CD8-positive, alpha-beta memory T cell (primary cell): Measurements from ENCODE around the gene CBFA2T2. TPM values are rescaled to one million over a fixed set of nuclear protein-coding genes. Genes with fewer than 3 reads are reported as not detected.

Experiments
- CTCF ChIA-PET: fragments of 350-600 bp; sonication (Branson Sonifier 250); formaldehyde crosslinking; loops from one replicate; lab custom pipeline; 2021; ENCODE audit warnings: antibody characterized with exemption; lab: Charles Lee
- POLR2A ChIA-PET: fragments of 350-600 bp; sonication (Branson Sonifier 250); formaldehyde crosslinking; loops from one replicate; lab custom pipeline; 2021; ENCODE audit warnings: antibody characterized with exemption; lab: Charles Lee
- DNase-seq, 5 donors: peaks; one replicate each; pipeline versions ENCODE4 v3.0.0 to v3.0.0-alpha.2; 2020 to 2022; ENCODE audit warnings: mixed read lengths in 1 of 5
- H3K27ac ChIP-seq: one replicate; pipeline ENCODE4 v1.7.0; 2013; ENCODE audit warnings: low read depth, mild to moderate bottlenecking, low read length, moderate library complexity
- H3K27me3 ChIP-seq: 2 replicates; pipeline ENCODE4 v1.7.0; 2013; ENCODE audit warnings: low read length, mild to moderate bottlenecking; ENCODE audit not compliant: insufficient read depth, poor library complexity, severe bottlenecking
- H3K36me3 ChIP-seq: 2 replicates; pipeline ENCODE4 v1.7.0; 2013; ENCODE audit warnings: mild to moderate bottlenecking, low read length, moderate library complexity; ENCODE audit not compliant: insufficient read depth
- H3K4me1 ChIP-seq: 2 replicates; pipeline ENCODE4 v1.7.0; 2013; ENCODE audit warnings: mild to moderate bottlenecking, low read length, moderate library complexity; ENCODE audit not compliant: insufficient read depth
- H3K4me3 ChIP-seq: 2 replicates; pipeline ENCODE4 v1.7.0; 2013; ENCODE audit warnings: mild to moderate bottlenecking, low read length
- H3K9me3 ChIP-seq: 2 replicates; pipeline ENCODE4 v1.7.0; 2013; ENCODE audit warnings: mild to moderate bottlenecking, low read length
- H3K27ac Mint-ChIP-seq, 8 donors: one replicate each; pipeline ENCODE4 v1.8.0; 2020 to 2021; ENCODE audit warnings: mixed read lengths in 8 of 8, mild to moderate bottlenecking in 6 of 8, inconsistent platforms in 3 of 8, moderate library complexity in 3 of 8
- H3K27me3 Mint-ChIP-seq, 2 donors: one replicate each; pipeline ENCODE4 v1.8.0; 2020 to 2021; ENCODE audit warnings: mixed read lengths in 2 of 2, mild to moderate bottlenecking in 1 of 2, moderate library complexity in 1 of 2
- H3K36me3 Mint-ChIP-seq, 3 donors: one replicate each; pipeline ENCODE4 v1.8.0; 2020 to 2021; ENCODE audit warnings: mixed read lengths in 3 of 3, inconsistent platforms in 1 of 3, mild to moderate bottlenecking in 1 of 3
- H3K4me1 Mint-ChIP-seq, 3 donors: one replicate each; pipeline ENCODE4 v1.8.0; 2020 to 2021; ENCODE audit warnings: mixed read lengths in 3 of 3, inconsistent platforms in 1 of 3, mild to moderate bottlenecking in 1 of 3
- H3K4me3 Mint-ChIP-seq, 7 donors: one replicate each; pipeline ENCODE4 v1.8.0; 2020 to 2021; ENCODE audit warnings: mixed read lengths in 7 of 7, mild to moderate bottlenecking in 6 of 7, moderate library complexity in 4 of 7, inconsistent platforms in 2 of 7
- H3K9me3 Mint-ChIP-seq, 5 donors: one replicate each; pipeline ENCODE4 v1.8.0; 2020 to 2022; ENCODE audit warnings: mixed read lengths in 5 of 5, mild to moderate bottlenecking in 3 of 5, moderate library complexity in 2 of 5, inconsistent platforms in 1 of 5
- polyA plus RNA-seq: library from polyadenylated mRNA; unstranded; fragments of 300-500 nt; fragmentation: Illumina TruSeq; gene quantifications from one replicate; pipeline ENCODE4 v1.2.3, GENCODE V29; 2021
- total RNA-seq, 2 experiments: library from RNA; stranded (reverse); gene quantifications; one replicate each; pipeline ENCODE4 v1.2.3, GENCODE V29; 2021

CBFA2T2 gene
- total and polyA plus RNA-seq, 3 experiments from 2014 or later: 10.7 to 25.8 (median 11.9) TPM

DNA sequence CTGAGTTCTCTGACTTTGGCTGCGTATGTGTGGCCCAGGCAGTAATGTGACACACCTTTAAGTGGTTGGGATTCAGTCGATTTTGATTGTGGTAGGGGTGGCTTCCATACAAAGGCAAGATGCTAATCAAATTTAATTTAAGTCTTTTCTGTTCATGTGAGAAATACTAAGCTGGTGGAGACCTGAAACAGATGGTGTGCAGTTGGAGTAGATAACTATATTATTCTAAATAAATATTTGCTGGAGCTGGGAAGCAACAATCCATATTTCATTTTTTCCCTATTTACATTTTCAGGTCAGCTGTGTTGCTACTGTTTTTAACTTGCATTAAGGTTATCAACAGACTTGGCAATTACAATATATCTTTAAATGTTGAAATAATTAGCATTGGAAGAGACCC lies 104.8 kb downstream of the CBFA2T2 start:
- Mint-ChIP-seq H3K4me1 (peaks cover 12 to 29% (median 19%) of the 10 kb centered on the region in 3 donors), H3K27me3 (no peaks in the 10 kb centered on the region), H3K9me3 (no peaks in the 10 kb centered on the region), H3K4me3 (no peak overlapping the region), H3K36me3 (peaks cover 0 to 12% (median 5%) of the 10 kb centered on the region in 3 donors), H3K27ac (no peak overlapping the region)
- Histone ChIP-seq H3K4me1 (no peaks in the 10 kb centered on the region), H3K27me3 (no peaks in the 10 kb centered on the region), H3K27ac (no peak overlapping the region), H3K9me3 (no peaks in the 10 kb centered on the region), H3K36me3 (no peaks in the 10 kb centered on the region), H3K4me3 (no peak overlapping the region)
- ChIA-PET POLR2A (no interaction called here), CTCF (interaction anchor here (1.2 kb wide), 1 partner anchor 10 kb away, joined by 4 read pairs; no protein-coding TSS in a partner anchor)
- DNase-seq: no peak

DNA sequence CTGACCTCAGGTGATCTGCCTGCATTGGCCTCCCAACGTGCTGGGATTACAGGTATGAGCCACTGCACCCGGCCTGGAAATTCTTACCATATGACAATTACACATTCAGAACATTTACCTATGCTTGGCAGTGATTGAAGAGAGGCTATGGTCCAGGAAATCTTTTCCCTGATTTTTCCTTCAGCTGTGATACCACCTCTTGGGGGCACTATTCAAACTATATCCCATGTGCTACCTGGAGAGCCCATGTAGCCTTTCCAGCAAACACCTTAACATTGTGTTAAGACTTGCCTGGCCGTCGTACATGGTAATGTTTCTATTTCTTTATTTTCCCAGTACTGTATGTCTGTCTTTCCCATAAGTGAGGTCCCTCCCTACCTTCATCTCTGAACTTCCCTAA lies 110.5 kb downstream of the CBFA2T2 start:
- no peaks in the 10 kb centered on the region for H3K27me3 Mint-ChIP-seq
- H3K4me1 Mint-ChIP-seq: peaks cover 19 to 33% (median 30%) of the 10 kb centered on the region in 3 donors
- Histone ChIP-seq H3K27ac (no peak overlapping the region), H3K4me1 (no peaks in the 10 kb centered on the region), H3K36me3 (no peaks in the 10 kb centered on the region), H3K27me3 (no peaks in the 10 kb centered on the region), H3K9me3 (no peaks in the 10 kb centered on the region), H3K4me3 (no peak overlapping the region)
- POLR2A ChIA-PET: no interaction called here
- H3K27ac Mint-ChIP-seq: no peak overlapping the region
- CTCF ChIA-PET: no interaction called here
- no peaks in the 10 kb centered on the region for H3K9me3 Mint-ChIP-seq
- DNase-seq: no peak
- H3K4me3 Mint-ChIP-seq: no peak overlapping the region
- H3K36me3 Mint-ChIP-seq: peaks cover 5 to 31% (median 6%) of the 10 kb centered on the region in 3 donors

DNA sequence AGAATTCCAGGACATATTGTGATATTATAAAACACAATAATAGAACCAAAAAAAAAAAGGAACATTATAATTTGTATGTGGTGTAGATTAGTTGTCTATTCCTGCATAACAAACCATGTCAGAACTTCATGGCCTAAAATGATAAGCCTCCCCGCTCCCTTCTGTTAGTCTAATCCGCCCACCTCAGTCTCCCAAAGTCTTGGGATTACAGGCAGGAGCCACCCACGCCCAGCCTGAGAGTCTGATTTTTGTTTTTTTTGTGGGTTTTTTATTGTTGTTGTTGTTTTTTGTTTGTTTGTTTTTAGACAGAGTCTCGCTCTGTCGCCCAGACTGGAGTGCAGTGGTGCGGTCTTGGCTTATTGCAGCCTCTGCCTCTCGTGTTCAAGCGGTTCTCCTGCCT lies 111.1 kb downstream of the CBFA2T2 start:
- peaks cover 5 to 30% (median 6%) of the 10 kb centered on the region in 3 donors for H3K36me3 Mint-ChIP-seq
- H3K27ac ChIP-seq: no peak overlapping the region
- H3K36me3 ChIP-seq: no peaks in the 10 kb centered on the region
- no peaks in the 10 kb centered on the region for H3K9me3 ChIP-seq
- H3K4me3 Mint-ChIP-seq: no peak overlapping the region
- no peaks in the 10 kb centered on the region for H3K27me3 ChIP-seq
- no peaks in the 10 kb centered on the region for H3K27me3 Mint-ChIP-seq
- ChIA-PET POLR2A (no interaction called here), CTCF (no interaction called here)
- no peak for DNase-seq
- no peaks in the 10 kb centered on the region for H3K9me3 Mint-ChIP-seq
- H3K4me1 ChIP-seq: no peaks in the 10 kb centered on the region
- no peak overlapping the region for H3K4me3 ChIP-seq
- no peak overlapping the region for H3K27ac Mint-ChIP-seq
- peaks cover 18 to 29% (median 28%) of the 10 kb centered on the region in 3 donors for H3K4me1 Mint-ChIP-seq

DNA sequence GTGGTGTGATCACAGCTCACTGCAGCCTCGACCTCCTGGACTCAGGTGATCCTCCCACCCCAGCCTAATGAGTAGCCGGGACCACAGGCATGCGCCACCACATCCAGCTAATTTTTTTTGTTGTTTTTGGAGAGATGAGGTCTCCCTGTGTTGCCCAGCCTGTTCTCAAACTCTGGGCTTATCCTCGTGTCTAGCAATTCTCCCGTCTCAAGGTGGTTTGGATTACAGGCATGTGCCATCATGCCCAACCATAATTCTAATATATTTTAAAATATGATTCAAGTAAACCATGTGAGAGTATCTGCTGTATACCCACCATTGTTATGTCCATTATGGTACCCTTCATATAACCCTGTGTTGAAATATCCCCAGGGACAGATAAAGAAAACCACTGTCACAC lies 112.0 kb downstream of the CBFA2T2 start:
- ChIA-PET CTCF (no interaction called here), POLR2A (interaction anchor here (0.7 kb wide), 1 partner anchor 112 kb away, joined by 3 read pairs; no protein-coding TSS in a partner anchor)
- no peak overlapping the region for H3K4me3 ChIP-seq
- DNase-seq: no peak
- H3K4me1 ChIP-seq: no peaks in the 10 kb centered on the region
- H3K9me3 ChIP-seq: no peaks in the 10 kb centered on the region
- peaks cover 8 to 37% (median 9%) of the 10 kb centered on the region in 3 donors for H3K36me3 Mint-ChIP-seq
- H3K4me1 Mint-ChIP-seq: peaks cover 15 to 24% (median 22%) of the 10 kb centered on the region in 3 donors
- no peak overlapping the region for H3K27ac ChIP-seq
- no peaks in the 10 kb centered on the region for H3K27me3 ChIP-seq
- H3K4me3 Mint-ChIP-seq: no peak overlapping the region
- no peaks in the 10 kb centered on the region for H3K27me3 Mint-ChIP-seq
- no peak overlapping the region for H3K27ac Mint-ChIP-seq
- no peaks in the 10 kb centered on the region for H3K9me3 Mint-ChIP-seq
- no peaks in the 10 kb centered on the region for H3K36me3 ChIP-seq

DNA sequence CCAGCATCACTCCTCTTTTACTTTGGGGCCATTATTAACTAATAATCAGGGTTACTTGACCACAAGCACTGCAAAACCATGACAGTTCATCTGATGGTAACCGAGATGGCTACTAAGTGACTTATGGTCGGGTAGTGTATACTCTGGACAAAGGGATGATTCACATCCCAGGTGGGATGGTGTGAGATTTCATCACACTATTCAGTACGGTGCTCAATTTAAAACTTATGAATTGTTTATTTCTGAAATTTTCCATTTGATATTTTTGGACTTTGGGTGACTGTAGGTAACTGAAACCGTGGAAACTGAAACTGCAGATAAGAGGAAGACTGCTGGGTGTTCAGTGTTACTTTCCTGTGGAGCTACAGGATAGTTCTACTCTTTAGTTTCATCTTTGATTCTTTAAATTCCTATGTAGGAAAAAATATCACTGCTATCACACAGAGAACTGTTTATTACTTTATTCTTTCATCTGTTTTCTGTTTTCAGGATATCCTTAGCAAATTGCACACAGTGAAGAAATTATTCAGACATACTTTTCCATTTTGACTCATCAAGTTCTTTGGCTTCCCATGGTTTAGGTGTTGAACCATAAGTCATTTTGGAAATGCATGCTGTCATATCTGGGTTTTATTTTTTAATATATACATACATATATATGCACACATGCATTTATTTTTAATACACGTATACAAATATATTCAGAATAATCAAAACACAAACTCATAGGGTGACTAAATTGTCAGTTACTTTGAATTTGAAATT lies 113.1 kb downstream of the CBFA2T2 start:
- H3K27ac Mint-ChIP-seq: peak overlapping the region in 7 of 8 donors; percentile 4 to 58 (median 28)

DNA sequence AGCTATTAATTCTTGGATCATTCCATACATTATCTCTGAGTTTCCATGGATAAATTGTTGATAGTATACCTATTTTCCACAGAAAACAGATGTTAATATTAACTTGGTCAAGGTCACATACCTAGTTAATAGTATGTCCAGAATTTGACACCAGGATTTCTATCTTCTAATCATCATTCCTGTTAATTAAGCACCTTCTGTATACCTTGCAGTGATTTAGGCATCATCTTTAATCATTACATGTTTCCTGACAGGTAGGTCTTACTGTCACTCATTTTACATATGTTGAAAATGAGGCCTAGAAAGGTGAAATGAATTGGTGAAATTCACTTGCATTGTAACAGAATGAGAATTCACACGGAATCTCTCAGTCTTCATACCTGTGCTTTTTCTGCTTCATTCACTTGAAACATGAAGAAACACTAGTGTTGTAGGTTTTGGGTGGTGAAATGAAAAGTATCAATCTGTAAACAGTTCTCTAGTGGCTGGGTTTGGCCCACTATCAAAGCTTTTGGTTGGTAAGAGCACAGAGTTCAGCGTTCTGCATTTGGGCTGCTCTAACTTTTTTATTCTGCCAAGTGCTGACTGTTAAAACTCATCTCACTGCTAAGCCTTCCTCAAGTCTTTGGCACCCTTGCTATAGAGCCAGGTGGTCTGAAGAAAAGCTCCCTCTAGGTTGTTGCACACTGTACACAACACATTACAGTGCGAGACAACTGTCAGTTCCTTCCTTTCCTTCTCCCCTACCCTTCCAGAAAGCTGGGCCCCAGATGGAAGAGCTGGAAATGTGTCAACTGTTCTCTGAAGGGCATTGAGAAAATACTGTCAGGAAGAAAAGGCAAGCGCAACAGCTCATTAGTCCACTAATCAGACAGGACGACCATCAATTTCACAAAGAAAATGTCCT lies 114.4 kb downstream of the CBFA2T2 start:
- no peak overlapping the region for H3K27ac ChIP-seq
- CTCF ChIA-PET: interaction anchor here (1.3 kb wide), 1 partner anchor 10 kb away, joined by 4 read pairs; no protein-coding TSS in a partner anchor

More for the DNA sequence above, 113.1 kb downstream of the CBFA2T2 start:
- DNase-seq: no peak
- no peak overlapping the region for H3K27ac ChIP-seq
- H3K27me3 ChIP-seq: no peaks in the 10 kb centered on the region
- H3K36me3 ChIP-seq: peaks cover 3% of the 10 kb centered on the region
- H3K9me3 Mint-ChIP-seq: no peaks in the 10 kb centered on the region
- CTCF ChIA-PET: no interaction called here
- no peak overlapping the region for H3K4me3 ChIP-seq
- no peaks in the 10 kb centered on the region for H3K27me3 Mint-ChIP-seq
- peaks cover 9 to 42% (median 10%) of the 10 kb centered on the region in 3 donors for H3K36me3 Mint-ChIP-seq
- H3K4me1 ChIP-seq: no peaks in the 10 kb centered on the region
- H3K4me3 Mint-ChIP-seq: peak overlapping the region in 2 of 7 donors; percentile 18 to 32
- H3K4me1 Mint-ChIP-seq: peaks cover 15 to 24% (median 22%) of the 10 kb centered on the region in 3 donors
- no peaks in the 10 kb centered on the region for H3K9me3 ChIP-seq
- POLR2A ChIA-PET: no interaction called here

DNA sequence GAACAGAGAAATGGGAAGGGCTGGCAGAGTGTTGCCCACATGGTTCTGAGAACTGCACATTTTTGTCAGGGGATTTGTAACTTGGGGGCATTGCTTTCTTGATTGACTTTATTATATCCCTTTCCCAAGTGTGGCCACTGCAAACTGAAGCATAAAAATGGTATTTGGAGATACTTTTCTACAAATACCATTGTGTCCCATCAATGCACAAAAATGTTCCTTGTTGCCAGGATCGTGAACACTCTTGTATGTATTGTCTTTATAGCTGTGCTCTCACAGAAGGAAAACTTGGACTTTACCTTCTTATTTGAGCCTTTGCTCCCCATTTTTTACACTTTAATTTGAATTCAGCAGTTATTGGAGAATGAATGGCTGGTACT lies 115.1 kb downstream of the CBFA2T2 start:
- H3K36me3 ChIP-seq: peaks cover 8% of the 10 kb centered on the region
- Mint-ChIP-seq H3K27ac (no peak overlapping the region), H3K36me3 (peaks cover 9 to 52% (median 19%) of the 10 kb centered on the region in 3 donors), H3K9me3 (no peaks in the 10 kb centered on the region), H3K4me3 (no peak overlapping the region), H3K4me1 (peaks cover 18 to 26% (median 20%) of the 10 kb centered on the region in 3 donors), H3K27me3 (no peaks in the 10 kb centered on the region)
- no peaks in the 10 kb centered on the region for H3K4me1 ChIP-seq
- H3K27ac ChIP-seq: no peak overlapping the region
- H3K27me3 ChIP-seq: no peaks in the 10 kb centered on the region
- no peaks in the 10 kb centered on the region for H3K9me3 ChIP-seq
- DNase-seq: no peak
- H3K4me3 ChIP-seq: no peak overlapping the region
- ChIA-PET CTCF (interaction anchor here (1.3 kb wide), 1 partner anchor 10 kb away, joined by 4 read pairs; no protein-coding TSS in a partner anchor), POLR2A (interaction anchor here (0.5 kb wide), 1 partner anchor 51 kb away, joined by 14 read pairs; no protein-coding TSS in a partner anchor)

More for the DNA sequence above, 114.4 kb downstream of the CBFA2T2 start:
- Histone ChIP-seq H3K9me3 (no peaks in the 10 kb centered on the region), H3K36me3 (peaks cover 8% of the 10 kb centered on the region), H3K4me3 (no peak overlapping the region), H3K4me1 (no peaks in the 10 kb centered on the region), H3K27me3 (no peaks in the 10 kb centered on the region)
- Mint-ChIP-seq H3K27ac (no peak overlapping the region), H3K4me1 (peaks cover 15 to 24% (median 23%) of the 10 kb centered on the region in 3 donors), H3K4me3 (no peak overlapping the region), H3K9me3 (no peaks in the 10 kb centered on the region), H3K27me3 (no peaks in the 10 kb centered on the region), H3K36me3 (peaks cover 9 to 51% (median 17%) of the 10 kb centered on the region in 3 donors)
- no peak for DNase-seq
- POLR2A ChIA-PET: interaction anchor here (0.5 kb wide), 1 partner anchor 50 kb away, joined by 14 read pairs; no protein-coding TSS in a partner anchor
